MCF 10A (cell line): Measurements from ENCODE around the gene CAMK2B. TPM values are rescaled to one million over a fixed set of nuclear protein-coding genes. Genes with fewer than 3 reads are reported as not detected.

Experiments used
- BruUV-seq: library from RNA; stranded (reverse); fragments of 400-500 nt; replicated peaks from 2 replicates; lab custom pipeline; 2021; lab: Mats Ljungman, UMichigan
- CTCF ChIA-PET: fragments of 300-600 bp; sonication (Branson Sonifier 250); formaldehyde crosslinking; extraction: SDS; loops from one replicate; lab custom pipeline; 2021; ENCODE audit warnings: antibody characterized with exemption, inconsistent platforms; lab: Yijun Ruan, JAX
- POLR2A ChIA-PET: fragments of 300-600, 350-650 bp; sonication (Branson Sonifier 250); formaldehyde crosslinking; extraction: SDS; loops from one replicate; lab custom pipeline; 2020; ENCODE audit warnings: antibody characterized with exemption, inconsistent platforms; lab: Yijun Ruan, JAX
- DNase-seq: peaks from one replicate; pipeline ENCODE4 v3.0.0-alpha.2; 2018; ENCODE audit not compliant: unreplicated experiment
- H3K27ac Mint-ChIP-seq: one replicate; pipeline ENCODE4 v1.8.0; 2022; ENCODE audit warnings: mild to moderate bottlenecking, low read depth, mixed read lengths; ENCODE audit not compliant: unreplicated experiment
- H3K27me3 Mint-ChIP-seq: one replicate; pipeline ENCODE4 v1.8.0; 2022; ENCODE audit warnings: mixed read lengths; ENCODE audit not compliant: insufficient read depth, unreplicated experiment
- H3K36me3 Mint-ChIP-seq: one replicate; pipeline ENCODE4 v1.8.0; 2022; ENCODE audit warnings: mild to moderate bottlenecking, moderate library complexity, mixed read lengths; ENCODE audit not compliant: insufficient read depth, unreplicated experiment
- H3K4me1 Mint-ChIP-seq: one replicate; pipeline ENCODE4 v1.8.0; 2022; ENCODE audit warnings: mixed read lengths; ENCODE audit not compliant: insufficient read depth, unreplicated experiment
- H3K4me3 Mint-ChIP-seq: one replicate; pipeline ENCODE4 v1.8.0; 2022; ENCODE audit warnings: mild to moderate bottlenecking, moderate library complexity, mixed read lengths; ENCODE audit not compliant: unreplicated experiment
- H3K9me3 Mint-ChIP-seq: one replicate; pipeline ENCODE4 v1.8.0; 2022; ENCODE audit warnings: mixed read lengths; ENCODE audit not compliant: unreplicated experiment
- CTCF ChIP-seq: fragments of 200-600 bp; IDR thresholded peaks from one replicate; pipeline ENCODE4 v1.8.0; 2022; ENCODE audit warnings: antibody characterized with exemption, mild to moderate bottlenecking; ENCODE audit not compliant: unreplicated experiment
- intact Hi-C: fragments of 100-400 bp; cut with micrococcal nuclease; formaldehyde crosslinking; loops from 2 replicates; pipeline ENCODE4 v1.14.1; 2022
- total RNA-seq: library from RNA; stranded (reverse); gene quantifications from 2 replicates; pipeline ENCODE4 v1.2.3, GENCODE V29; 2022

Gene CAMK2B
- total RNA-seq, 1 experiment from 2014 or later = 1.8 TPM

- Mint-ChIP-seq H3K27ac (no peak overlapping the region), H3K36me3 (no peaks in the 10 kb centered on the region), H3K4me3 (no peak overlapping the region), H3K9me3 (no peaks in the 10 kb centered on the region), H3K27me3 (peaks cover 29% of the 10 kb centered on the region), H3K4me1 (peaks cover 4% of the 10 kb centered on the region)
- intact Hi-C loops = no loop called here
- no peak for TF ChIP-seq CTCF
- CTCF ChIA-PET = no interaction called here
- POLR2A ChIA-PET = interaction anchor here (1.8 kb wide), 1 partner anchor 13 kb away, joined by 4 read pairs; no protein-coding TSS in a partner anchor
- BruUV-seq = no TSS peak
- DNase-seq = no peak
Observed at GRCh38 chr7:44320794-44321371, 4.5 kb downstream of the CAMK2B start.

- ChIA-PET POLR2A (interaction anchor here (1.8 kb wide), 1 partner anchor 12 kb away, joined by 4 read pairs; no protein-coding TSS in a partner anchor), CTCF (no interaction called here)
- H3K4me3 Mint-ChIP-seq = no peak overlapping the region
- no peak for TF ChIP-seq CTCF
- H3K27ac Mint-ChIP-seq = no peak overlapping the region
- DNase-seq = no peak
- H3K27me3 Mint-ChIP-seq = peaks cover 22% of the 10 kb centered on the region
- BruUV-seq = no TSS peak
- H3K4me1 Mint-ChIP-seq = no peaks in the 10 kb centered on the region
- H3K36me3 Mint-ChIP-seq = no peaks in the 10 kb centered on the region
- intact Hi-C loops = no loop called here
- no peaks in the 10 kb centered on the region for H3K9me3 Mint-ChIP-seq
Observed at GRCh38 chr7:44320141-44320540, 5.3 kb downstream of the CAMK2B start.

GRCh38 chr7:44318332-44318731 is 7.1 kb downstream of the CAMK2B start:
- no TSS peak for BruUV-seq
- Mint-ChIP-seq H3K4me1 (no peaks in the 10 kb centered on the region), H3K27me3 (peaks cover 5% of the 10 kb centered on the region), H3K4me3 (no peak overlapping the region), H3K36me3 (no peaks in the 10 kb centered on the region), H3K27ac (no peak overlapping the region), H3K9me3 (no peaks in the 10 kb centered on the region)
- ChIA-PET POLR2A (interaction anchor here (0.6 to 0.7 kb wide), 2 partner anchors 48 to 204 kb away, joined by 3 read pairs; no protein-coding TSS in a partner anchor), CTCF (interaction anchor here (0.6 kb wide), 2 partner anchors 80 to 537 kb away, joined by 3 to 4 read pairs; no protein-coding TSS in a partner anchor)
- no peak for DNase-seq
- intact Hi-C loops = no loop called here
- TF ChIP-seq CTCF = no peak

GRCh38 chr7:44315301-44315903 is 10.0 kb downstream of the CAMK2B start:
- Mint-ChIP-seq H3K36me3 (no peaks in the 10 kb centered on the region), H3K27me3 (no peaks in the 10 kb centered on the region), H3K9me3 (no peaks in the 10 kb centered on the region), H3K4me1 (no peaks in the 10 kb centered on the region), H3K27ac (no peak overlapping the region), H3K4me3 (no peak overlapping the region)
- no peak for DNase-seq
- intact Hi-C loops = no loop called here
- BruUV-seq = no TSS peak
- CTCF ChIA-PET = no interaction called here
- no peak for TF ChIP-seq CTCF
- POLR2A ChIA-PET = interaction anchor here (0.6 kb wide), 1 partner anchor 62 kb away, joined by 3 read pairs; no protein-coding TSS in a partner anchor
